ENCODE data around the gene HMGN1.

GRCh38 chr21:39379986-39380891 lies 31.4 kb upstream of the HMGN1 start:
- TF ChIP-seq, protein P1, sequence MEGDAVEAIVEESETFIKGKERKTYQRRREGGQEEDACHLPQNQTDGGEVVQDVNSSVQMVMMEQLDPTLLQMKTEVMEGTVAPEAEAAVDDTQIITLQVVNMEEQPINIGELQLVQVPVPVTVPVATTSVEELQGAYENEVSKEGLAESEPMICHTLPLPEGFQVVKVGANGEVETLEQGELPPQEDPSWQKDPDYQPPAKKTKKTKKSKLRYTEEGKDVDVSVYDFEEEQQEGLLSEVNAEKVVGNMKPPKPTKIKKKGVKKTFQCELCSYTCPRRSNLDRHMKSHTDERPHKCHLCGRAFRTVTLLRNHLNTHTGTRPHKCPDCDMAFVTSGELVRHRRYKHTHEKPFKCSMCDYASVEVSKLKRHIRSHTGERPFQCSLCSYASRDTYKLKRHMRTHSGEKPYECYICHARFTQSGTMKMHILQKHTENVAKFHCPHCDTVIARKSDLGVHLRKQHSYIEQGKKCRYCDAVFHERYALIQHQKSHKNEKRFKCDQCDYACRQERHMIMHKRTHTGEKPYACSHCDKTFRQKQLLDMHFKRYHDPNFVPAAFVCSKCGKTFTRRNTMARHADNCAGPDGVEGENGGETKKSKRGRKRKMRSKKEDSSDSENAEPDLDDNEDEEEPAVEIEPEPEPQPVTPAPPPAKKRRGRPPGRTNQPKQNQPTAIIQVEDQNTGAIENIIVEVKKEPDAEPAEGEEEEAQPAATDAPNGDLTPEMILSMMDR (IDR thresholded peaks at IDR 0.05) = no peak
- peak; percentile 73 to 91 for TF ChIP-seq POLR2A (IDR thresholded peaks at IDR 0.05)

Data from adrenal gland (tissue), 5 donors.